Measurements from ENCODE around the gene GPAT2.
"Not testable (repeated sequence)": the region's sequence is repeated elsewhere in the genome, so short reads cannot be mapped to it uniquely, and the experiment has no call there.

- TF ChIP-seq ZBTB38 (CRISPR knock-in tag; IDR thresholded peaks at IDR 0.05); PCBP2 (optimal IDR thresholded peaks at IDR 0.05; ENCODE audit: low read depth, low read length, poor library complexity, severe bottlenecking); ZBTB21 (CRISPR knock-in tag; IDR thresholded peaks at IDR 0.05); ZNF776 (CRISPR knock-in tag; IDR thresholded peaks at IDR 0.05); YEATS4 (CRISPR knock-in tag; IDR thresholded peaks at IDR 0.05; ENCODE audit: borderline replicate concordance); ZNF281 (CRISPR knock-in tag; IDR thresholded peaks at IDR 0.05; ENCODE audit: borderline replicate concordance); ZNF362 (CRISPR knock-in tag; IDR thresholded peaks at IDR 0.05; ENCODE audit: borderline replicate concordance): not testable (repeated sequence)
Observed at GRCh38 chr2:96016321-96016720, 18.4 kb downstream of the GPAT2 start.

All from HepG2 (cell line).